EH (cell line): ENCODE measurements around the gene RAB40C.
A peak's percentile ranks its signal among the peaks of the same experiment; 100 is the strongest.
"Not testable (repeated sequence)": the region's sequence is repeated elsewhere in the genome, so short reads cannot be mapped to it uniquely, and the experiment has no call there.

Experiments
- DNase-seq: peaks from one replicate; pipeline ENCODE4 v3.0.0-alpha.2; 2015; ENCODE audit warnings: low read depth

RAB40C gene

DNA sequence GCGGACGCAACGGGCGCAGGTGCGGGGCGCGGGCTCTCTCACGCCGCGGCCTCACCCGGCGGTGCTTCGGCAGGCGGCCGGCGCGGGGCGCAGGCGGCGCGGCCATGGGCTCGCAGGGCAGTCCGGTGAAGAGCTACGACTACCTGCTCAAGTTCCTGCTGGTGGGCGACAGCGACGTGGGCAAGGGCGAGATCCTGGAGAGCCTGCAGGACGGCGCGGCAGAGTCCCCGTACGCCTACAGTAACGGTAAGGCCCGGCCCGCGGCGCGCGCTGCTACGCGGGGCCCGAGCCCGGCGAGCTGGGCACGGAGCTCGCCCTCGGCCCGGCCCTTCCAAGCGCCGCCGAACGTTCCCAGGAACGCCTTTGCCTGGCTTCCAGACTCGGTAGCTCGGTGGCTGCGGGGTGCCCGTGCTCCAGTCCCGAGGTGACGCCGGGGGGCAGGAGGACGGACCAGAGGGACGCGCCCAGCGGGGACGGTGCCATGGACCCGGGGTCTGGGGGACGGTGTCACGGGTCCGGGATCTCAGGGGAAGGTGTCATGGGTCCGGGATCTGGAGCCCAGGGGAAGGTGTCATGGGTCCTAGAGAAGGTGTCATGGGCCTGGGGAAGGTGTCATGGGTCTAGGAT is 435 bp downstream of the RAB40C start:
- DNase-seq, result peak; percentile 55

DNA sequence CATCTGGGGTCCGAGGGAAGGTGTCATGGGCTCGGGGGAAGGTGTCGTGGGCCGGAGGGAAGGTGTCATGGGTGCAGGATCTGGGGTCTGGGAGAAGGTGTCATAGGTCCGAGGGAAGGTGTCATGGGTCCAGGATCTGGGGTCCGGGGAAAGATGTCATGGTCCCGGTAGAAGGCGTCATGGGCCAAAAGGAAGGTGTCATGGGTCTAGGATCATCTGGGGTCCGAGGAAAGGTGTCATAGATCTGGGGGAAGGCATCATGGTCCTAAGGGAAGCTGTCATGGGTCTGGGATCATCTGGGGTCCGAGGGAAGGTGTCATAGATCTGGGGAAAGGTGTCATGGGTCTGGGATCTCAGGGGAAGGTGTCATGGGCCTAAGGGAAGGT is 942 bp downstream of the RAB40C start:
- no peak for DNase-seq

GRCh38 chr16:591231-591630 is 1.4 kb downstream of the RAB40C start:
- DNase-seq, result peak; percentile 24

- DNase-seq, result no peak
Observed at GRCh38 chr16:591892-592517, 2.1 kb downstream of the RAB40C start.

DNA sequence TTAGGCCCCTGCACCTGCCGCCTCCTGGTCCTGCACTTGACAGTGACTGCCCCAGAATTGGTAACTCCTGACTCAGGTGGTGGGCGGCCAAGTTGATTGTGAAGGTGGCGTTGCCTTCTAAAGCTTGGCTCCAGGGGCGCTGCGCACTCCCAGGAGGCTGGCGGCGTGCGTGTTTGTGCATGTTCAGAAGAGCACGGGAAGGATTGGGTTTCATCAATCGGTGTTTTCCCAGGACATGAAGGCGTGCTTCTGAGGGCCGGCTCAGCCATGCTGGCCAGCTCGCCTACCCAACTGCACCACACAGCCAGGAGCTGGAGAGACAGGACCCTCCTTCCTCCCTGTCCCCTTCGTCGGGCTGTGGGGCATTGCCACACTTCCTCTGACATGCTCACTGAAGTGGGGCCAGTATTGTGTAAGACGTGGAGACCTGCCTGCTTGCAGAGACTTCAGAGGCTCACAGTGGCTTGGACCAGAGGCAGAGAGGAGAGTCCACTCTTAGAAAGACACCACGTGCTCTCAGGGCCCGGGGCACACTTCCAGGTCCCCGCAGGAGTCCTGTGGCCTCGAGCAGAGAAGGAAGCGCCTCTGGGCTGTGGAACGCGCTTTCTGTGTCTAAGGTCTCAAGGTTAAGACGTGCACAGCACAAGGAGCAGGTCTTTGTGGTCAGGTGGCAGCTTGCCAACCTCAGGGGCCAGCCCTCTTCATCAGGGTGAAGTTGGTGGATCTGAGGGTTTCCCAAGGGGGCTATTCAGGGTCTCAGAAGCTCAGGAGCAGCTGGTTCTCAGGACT is 2.8 kb downstream of the RAB40C start:
- no peak for DNase-seq

- no peak for DNase-seq
Observed at GRCh38 chr16:593406-593805, 3.5 kb downstream of the RAB40C start.

DNA sequence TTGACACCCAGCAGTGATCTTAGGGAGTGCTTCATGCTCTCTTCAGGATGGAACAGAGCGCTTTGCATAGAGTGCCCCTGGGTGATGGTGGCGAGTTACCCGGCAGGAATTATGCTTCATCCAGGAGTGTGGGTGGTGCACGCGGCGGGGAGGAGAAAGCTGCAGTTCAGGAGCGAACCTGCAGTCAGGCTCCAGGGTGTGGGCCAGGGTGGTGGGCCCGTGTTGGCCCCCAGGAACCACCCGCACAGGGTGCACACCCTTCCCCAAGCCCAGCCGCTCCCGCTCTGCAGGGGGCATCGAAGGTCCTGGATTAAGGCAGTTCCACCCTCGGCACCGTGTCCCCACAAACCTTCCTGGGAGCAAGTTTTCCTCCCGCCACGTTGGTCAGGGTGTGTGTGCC is 3.9 kb downstream of the RAB40C start:
- no peak for DNase-seq

- no peak for DNase-seq
Observed at GRCh38 chr16:595094-595528, 5.2 kb downstream of the RAB40C start.

DNA sequence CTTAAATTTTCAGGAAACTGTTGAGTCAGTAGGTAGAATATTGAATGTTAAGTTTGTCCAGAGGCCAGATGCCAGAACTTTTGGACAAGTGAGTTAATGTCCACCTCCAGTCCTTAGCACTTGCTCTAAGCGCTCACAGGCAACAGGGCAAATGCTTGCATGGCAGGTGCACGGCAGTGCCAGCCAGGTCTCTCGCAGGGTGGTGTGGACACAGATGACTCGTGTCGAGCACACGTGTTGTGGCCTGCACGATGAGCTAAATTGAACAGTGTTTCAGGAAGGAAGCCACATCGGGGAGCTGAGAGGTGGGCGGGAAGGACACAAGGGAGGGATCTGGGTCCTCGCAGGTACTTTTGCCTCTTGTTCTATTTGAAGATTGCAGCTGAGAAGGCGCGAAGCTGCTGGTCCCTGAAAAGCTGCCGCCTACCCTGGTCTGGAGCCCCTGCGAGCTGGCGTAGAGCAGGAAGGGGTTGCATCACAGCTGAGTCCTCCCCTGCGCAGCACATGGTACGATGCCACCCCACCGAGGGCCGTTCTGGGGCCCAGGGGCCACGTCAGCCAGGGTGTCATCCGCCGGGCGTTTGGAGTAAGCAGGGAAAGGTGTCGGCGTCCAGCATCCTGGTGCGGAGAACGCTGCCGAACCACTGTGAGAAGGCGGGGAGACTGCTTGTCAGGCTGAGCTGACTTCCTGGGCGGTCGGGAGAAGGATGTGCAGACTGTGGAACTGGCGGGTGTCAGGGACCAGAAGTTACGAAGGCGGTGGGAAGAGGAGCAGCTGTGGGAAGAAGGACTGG is 6.3 kb downstream of the RAB40C start:
- no peak for DNase-seq

DNA sequence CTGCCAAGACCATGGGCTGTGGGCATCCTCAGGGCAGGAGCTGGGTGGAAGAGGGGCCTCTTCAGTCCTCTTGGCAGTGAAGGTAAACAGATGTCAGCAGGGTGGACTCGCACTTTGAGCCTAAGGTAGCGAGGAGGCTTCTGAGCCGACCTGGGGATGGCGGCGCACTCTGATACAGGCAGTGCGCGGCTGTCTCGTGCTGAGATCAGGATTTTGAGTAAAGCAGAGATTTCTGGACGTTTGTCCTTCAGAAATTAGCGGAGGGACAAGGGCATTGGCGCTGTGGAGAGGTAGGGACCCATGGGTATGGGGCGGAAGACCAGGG is 6.8 kb downstream of the RAB40C start:
- DNase-seq, result no peak

GRCh38 chr16:597655-598054 is 7.8 kb downstream of the RAB40C start:
- DNase-seq, result not testable (repeated sequence)

DNA sequence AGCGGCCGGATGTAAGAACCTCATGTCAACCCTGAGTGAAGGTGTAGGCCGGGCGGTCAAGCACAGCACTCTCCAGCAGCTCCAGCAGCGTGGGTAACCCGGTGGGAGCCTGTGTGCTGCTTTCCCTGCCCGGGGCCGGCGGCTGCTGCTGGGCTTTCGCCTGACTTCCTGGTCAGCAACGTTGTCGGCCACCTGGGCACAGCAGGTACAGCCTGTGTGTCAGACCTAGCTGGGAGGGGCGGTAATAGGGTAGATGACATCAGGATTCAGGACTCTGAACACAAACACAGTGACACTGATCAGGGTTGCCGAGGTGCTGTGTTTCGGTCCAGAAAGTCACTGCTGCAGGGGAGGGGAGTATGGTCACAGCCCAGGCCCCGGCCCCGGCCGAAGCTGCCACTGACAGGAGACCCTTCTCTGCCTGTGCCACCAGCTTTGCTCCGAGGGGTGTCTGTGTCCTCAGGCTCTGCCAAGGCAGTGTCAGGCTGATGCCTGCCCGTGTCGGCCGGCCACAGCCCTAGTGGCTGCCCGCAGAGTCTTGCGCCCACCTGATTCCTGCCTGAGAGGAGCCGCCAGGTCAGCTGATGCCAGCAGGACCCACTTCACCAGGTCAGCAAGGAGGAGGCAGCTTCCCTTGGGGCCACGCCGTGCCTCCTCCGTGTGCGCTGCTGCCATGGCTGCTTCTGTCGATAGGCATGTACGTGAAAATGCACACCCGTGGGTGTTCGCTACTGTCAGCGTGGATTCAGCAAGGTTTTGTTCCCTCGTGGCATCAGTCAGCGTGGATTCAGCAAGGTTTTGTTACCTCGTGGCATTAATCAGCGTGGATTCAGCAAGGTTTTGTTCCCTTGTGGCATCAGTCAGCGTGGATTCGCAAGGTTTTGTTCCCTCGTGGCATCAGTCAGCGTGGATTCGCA is 9.2 kb downstream of the RAB40C start:
- DNase-seq, result no peak

DNA sequence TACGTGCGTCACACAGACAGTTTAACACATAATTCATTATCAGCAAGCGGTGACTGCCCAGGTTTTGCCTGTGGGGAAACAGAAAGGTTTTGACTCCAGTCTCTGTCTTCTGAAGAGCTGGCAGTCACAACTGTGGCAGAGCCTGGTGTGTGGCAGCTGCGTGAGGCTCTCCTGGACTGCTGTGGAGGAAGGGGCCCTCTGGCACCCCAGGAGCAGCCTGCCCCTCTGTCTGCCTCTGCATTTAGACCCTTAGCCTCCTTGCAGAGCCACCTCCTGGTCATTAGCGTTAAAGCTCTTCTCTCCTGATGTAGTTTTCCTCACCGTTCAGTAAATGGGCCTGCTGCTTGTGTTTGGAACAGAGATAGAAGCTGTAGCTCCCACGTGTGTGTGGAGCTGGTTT is 10.9 kb downstream of the RAB40C start:
- peak; percentile 20 for DNase-seq

DNA sequence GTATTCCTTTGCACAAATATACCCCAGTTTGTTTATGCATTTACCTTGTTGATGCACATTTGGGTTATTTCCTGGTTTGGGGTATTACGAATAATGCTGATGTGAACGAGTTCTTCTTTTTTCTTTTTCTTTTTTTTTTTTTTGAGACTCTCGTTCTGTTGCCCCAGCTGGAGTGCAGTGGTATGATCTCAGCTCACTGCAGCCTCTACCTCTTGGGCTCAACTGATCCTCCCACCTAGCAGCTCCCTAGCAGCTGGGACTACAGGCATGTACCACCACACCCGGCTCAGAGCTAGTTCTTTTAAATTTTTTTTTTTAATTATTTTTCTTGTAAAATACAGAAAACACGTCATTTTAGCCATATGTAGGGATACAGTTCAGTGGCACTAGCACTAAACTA is 14.1 kb downstream of the RAB40C start:
- DNase-seq, result no peak

GRCh38 chr16:606656-607307 is 16.9 kb downstream of the RAB40C start:
- no peak for DNase-seq

GRCh38 chr16:608019-608418 is 18.2 kb downstream of the RAB40C start:
- no peak for DNase-seq

- no peak for DNase-seq
Observed at GRCh38 chr16:609316-609715, 19.4 kb downstream of the RAB40C start.

GRCh38 chr16:609984-610383 is 20.1 kb downstream of the RAB40C start:
- DNase-seq, result no peak

GRCh38 chr16:610513-611381 is 20.9 kb downstream of the RAB40C start:
- peak; percentile 35 for DNase-seq

DNA sequence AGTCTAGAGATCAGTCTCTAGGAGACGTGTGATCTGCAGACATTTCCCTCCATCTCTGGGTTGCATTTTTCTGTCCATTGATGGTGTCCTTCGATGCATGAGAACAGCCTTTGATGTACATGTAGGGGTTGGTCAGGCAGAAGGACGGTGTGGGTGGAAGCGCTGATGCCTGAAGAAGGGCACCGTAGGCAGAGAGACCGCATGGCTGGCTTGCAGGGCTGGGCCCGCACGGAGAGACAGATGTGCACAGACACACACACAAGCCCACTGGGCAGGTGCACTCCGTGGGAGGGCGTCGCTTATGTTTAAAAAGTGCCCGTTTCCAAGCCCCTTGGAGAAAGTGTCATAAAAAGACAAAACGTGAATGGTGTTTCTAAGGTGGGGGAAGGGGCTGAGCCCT is 25.3 kb downstream of the RAB40C start:
- no peak for DNase-seq
